HL-60/S4 (cell line): ENCODE measurements around the gene F2R.
"Not testable (repeated sequence)": the region's sequence is repeated elsewhere in the genome, so short reads cannot be mapped to it uniquely, and the experiment has no call there.

ENCODE experiments used
- in situ Hi-C: fragments of 300-500 bp; cut with MboI; formaldehyde crosslinking; loops from 2 replicates; pipeline ENCODE4 v1.14.3; 2022; ENCODE audit warnings: low sequenced_read_pairs

F2R gene

GRCh38 chr5:76715736-76716455 is at the start of gene F2R:
F2R (plus strand) TSS chr5:76716126; CDS start chr5:76716308, 182 bp downstream.
- in situ Hi-C loops: no loop called here

- in situ Hi-C loops: no loop called here
These were observed 48.4 kb upstream of the F2R start for GRCh38 chr5:76667495-76667894.

- in situ Hi-C loops: no loop called here
These were observed 46.7 kb upstream of the F2R start for GRCh38 chr5:76669245-76669644.

- in situ Hi-C loops: no loop called here
These were observed 45.4 kb upstream of the F2R start for GRCh38 chr5:76670508-76670907.

GRCh38 chr5:76672242-76672641 is 43.7 kb upstream of the F2R start:
- in situ Hi-C loops: no loop called here

GRCh38 chr5:76673125-76673524 is 42.8 kb upstream of the F2R start:
- in situ Hi-C loops: no loop called here

- in situ Hi-C loops: no loop called here
These were observed 41.4 kb upstream of the F2R start for GRCh38 chr5:76674330-76675066.

GRCh38 chr5:76675364-76675763 is 40.6 kb upstream of the F2R start:
- in situ Hi-C loops: no loop called here

GRCh38 chr5:76677849-76678472 is 38.0 kb upstream of the F2R start:
- in situ Hi-C loops: no loop called here

- in situ Hi-C loops: no loop called here
These were observed 36.7 kb upstream of the F2R start for GRCh38 chr5:76679231-76679630.

- in situ Hi-C loops: not testable (repeated sequence)
These were observed 35.1 kb upstream of the F2R start for GRCh38 chr5:76680826-76681225.

- in situ Hi-C loops: no loop called here
These were observed 34.6 kb upstream of the F2R start for GRCh38 chr5:76681287-76681686.

- in situ Hi-C loops: no loop called here
These were observed 33.5 kb upstream of the F2R start for GRCh38 chr5:76682387-76682786.

GRCh38 chr5:76683816-76684731 is 31.9 kb upstream of the F2R start:
- in situ Hi-C loops: no loop called here

GRCh38 chr5:76684756-76685519 is 31.0 kb upstream of the F2R start:
- in situ Hi-C loops: no loop called here

- in situ Hi-C loops: no loop called here
These were observed 30.2 kb upstream of the F2R start for GRCh38 chr5:76685704-76686103.

- in situ Hi-C loops: no loop called here
These were observed 27.7 kb upstream of the F2R start for GRCh38 chr5:76688212-76688611.

- in situ Hi-C loops: no loop called here
These were observed 27.1 kb upstream of the F2R start for GRCh38 chr5:76688836-76689235.

- in situ Hi-C loops: no loop called here
These were observed 26.4 kb upstream of the F2R start for GRCh38 chr5:76689321-76690036.
